Large intestine (tissue), 1 donor: ENCODE results near the gene CCDC167. TPM values are rescaled to one million over a fixed set of nuclear protein-coding genes. Genes with fewer than 3 reads are reported as not detected.

Experiments used
- polyA plus RNA-seq: library from polyadenylated mRNA; unstranded; fragments of 120-200 nt; gene quantifications from one replicate; pipeline ENCODE4 v1.2.1, GENCODE V29; 2013

Gene CCDC167
- polyA plus RNA-seq, 1 donor: 18.1 TPM

Other genes with a start within 250 kb of the CCDC167 start
- gene TBC1D22B, start 242.1 kb downstream of the CCDC167 start, polyA plus RNA-seq: 7.0 TPM
- gene TMEM217, start 241.7 kb downstream of the CCDC167 start, polyA plus RNA-seq: 1.5 TPM
- 15.5 TPM for gene RNF8, start 145.9 kb downstream of the CCDC167 start, polyA plus RNA-seq
- 33.1 TPM for gene CMTR1, start 66.7 kb downstream of the CCDC167 start, polyA plus RNA-seq
- 2.5 TPM for gene MDGA1, start 198.0 kb upstream of the CCDC167 start, polyA plus RNA-seq